HG02759 (cell line): ENCODE results near the gene ITGB1BP2.
"Not testable (repeated sequence)": the region's sequence is repeated elsewhere in the genome, so short reads cannot be mapped to it uniquely, and the experiment has no call there.

Experiments used
- ATAC-seq: cut with Tn5 transposase; IDR thresholded peaks from one replicate; pipeline ENCODE4 v1.9.1; 2021; ENCODE audit warnings: mild to moderate bottlenecking, moderate library complexity; ENCODE audit not compliant: unreplicated experiment

The ITGB1BP2 gene

DNA sequence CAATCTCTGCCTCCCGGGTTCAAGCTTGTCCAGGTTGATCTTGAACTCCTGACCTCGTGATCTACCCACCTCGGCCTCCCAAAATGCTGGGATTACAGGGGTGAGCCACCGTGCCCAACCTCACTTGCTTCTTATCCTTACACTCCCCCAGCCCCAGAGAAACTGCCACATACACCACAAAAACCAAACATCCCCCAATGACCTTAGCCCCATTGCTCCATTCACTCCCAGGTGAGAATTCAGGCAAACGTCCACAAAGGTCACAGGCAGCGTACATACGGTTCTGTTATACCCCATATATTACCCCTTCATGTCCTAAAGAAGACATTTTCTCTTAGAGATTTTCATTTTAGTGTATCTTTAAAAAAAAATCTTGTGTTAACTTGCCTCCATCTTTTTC lies 1.1 kb upstream of the ITGB1BP2 start:
- not testable (repeated sequence) for ATAC-seq

DNA sequence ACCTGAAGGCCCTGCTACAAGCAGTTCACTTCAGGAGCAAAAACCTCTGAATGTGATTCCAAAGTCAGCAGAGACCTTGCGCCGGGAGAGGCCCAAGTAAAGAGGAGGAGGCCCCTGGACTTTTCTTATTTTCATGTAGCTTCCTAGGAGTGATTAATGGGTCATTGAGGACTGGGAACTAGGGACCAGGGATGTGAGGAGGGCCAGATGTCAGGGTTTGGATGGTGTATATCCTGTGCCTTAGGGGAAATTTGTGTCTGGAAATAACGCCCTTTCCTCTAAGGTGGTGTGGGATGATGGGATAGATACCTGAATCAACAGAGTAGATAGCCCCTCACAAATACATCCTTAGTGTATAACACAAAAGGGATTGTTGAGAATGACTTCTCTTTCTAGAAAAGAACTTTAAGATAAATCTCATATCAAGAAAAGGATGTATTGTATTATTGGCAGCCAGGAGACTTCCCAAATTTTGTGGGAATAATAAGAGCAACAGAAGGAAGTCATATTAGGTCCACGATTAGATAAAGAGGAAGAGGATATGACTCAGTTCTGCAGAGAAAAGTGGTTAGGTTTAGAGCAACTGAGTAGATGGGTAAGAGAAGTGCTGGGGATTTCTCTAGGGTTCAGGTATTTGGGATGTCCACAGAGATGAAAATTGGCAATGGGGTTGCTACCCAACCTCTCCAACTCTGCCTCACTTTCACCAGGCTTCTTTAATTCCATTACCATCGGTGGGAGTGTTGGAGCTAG lies 1.1 kb downstream of the ITGB1BP2 start:
- no peak for ATAC-seq

- no peak for ATAC-seq
These were observed 3.0 kb downstream of the ITGB1BP2 start for GRCh38 chrX:71304561-71304960.

DNA sequence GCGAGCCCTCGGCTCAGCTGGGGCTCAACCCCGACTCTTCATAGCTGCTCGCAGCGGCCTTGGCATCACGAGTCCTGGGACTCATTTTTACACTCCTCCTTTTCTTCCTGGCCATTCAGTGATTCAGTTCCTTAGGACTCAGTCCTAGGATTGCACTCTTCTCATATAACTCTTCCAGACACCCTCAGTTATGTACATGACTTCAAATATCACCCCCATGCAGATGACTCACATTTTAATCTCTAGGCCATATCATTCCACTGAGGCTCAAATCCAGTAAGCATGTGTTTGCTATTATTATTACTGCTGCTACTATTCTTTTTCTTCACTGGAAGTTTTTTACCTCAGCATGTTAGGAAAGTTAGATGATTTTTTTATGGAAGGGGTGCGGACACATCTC lies 14.4 kb downstream of the ITGB1BP2 start:
- ATAC-seq, result no peak

DNA sequence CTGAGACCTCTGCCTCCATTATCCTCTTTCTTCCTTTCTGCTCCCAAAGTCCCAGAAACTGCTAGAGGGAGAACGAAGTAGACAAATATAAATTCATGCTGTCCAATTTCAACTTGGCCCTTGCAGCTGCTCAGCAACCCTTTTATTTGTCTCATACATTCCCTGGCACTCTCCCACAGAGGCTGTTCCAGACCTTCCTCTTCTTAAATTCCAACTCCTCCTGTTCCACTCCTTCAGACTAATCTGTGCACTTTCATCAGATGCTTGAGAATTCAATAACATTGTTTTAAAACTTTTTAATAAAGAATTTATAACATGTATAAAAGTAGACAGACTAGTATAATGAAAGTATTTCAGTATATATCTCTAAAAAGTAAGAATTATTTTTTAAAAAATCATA lies 15.4 kb downstream of the ITGB1BP2 start:
- not testable (repeated sequence) for ATAC-seq

- ATAC-seq, result no peak
These were observed 18.6 kb downstream of the ITGB1BP2 start for GRCh38 chrX:71320126-71320525.

DNA sequence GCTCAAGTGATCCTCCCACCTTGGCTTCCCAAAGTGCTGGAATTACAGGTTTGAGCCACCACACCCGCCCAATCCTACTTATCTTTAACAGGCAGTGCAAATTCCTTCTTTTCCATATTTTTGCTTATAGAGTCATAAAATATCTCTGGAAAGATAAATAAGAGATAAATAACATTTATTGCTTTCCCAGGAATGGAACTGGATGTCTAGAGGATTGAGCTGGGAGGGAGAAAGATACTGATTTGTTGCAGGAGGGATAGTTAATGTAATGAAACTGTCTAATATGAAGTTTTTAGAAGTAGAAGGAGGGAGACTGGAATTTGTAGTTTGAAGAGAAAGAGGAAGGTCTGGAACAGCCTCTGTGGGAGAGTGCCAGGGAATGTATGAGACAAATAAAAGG lies 20.2 kb downstream of the ITGB1BP2 start:
- no peak for ATAC-seq

- not testable (repeated sequence) for ATAC-seq
These were observed 22.9 kb downstream of the ITGB1BP2 start for GRCh38 chrX:71324452-71324851.

GRCh38 chrX:71326394-71326793 lies 24.8 kb downstream of the ITGB1BP2 start:
- no peak for ATAC-seq

DNA sequence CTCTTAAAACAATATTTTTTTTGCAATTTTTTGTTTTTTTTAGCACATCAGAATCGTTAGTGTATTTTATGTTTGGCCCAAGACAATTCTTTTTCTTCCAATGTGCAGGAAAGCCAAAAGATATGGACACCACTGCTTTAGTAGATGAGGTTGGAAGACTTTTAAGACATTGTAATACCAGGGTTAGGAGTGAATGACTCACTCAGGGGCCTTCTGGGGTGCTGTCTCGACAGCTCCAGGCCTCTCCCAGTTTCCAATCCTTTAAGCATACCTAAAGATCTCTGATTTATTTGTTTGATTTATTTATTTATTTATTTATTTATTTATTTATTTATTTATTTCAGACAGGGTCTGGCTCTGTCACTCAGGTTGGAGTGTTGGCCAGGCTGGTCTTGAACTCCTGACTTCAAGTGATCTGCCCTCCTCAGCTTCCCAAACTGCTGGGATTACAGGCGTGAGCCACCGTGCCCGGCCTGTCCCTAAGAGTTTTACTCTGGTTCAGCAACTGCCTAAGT lies 47.7 kb downstream of the ITGB1BP2 start:
- not testable (repeated sequence) for ATAC-seq

DNA sequence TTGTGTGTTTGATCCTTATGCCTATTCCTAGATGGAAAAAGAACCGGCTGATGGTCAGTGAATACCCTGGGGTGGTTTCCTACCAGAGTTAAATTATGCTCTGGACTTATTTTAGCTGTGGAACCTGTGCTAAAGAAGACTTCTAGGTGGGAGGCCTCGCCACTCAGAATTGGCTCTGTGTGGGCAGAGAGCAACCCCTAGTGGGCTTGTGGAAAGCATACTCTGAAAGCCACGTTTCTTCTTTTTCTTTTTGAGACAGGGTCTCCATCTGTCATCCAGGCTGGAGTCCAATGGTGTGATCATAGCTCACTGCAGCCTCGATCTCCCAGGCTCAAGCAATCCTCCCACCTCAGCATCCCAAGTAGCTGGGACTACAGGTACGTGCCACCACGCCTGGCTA lies 48.3 kb downstream of the ITGB1BP2 start:
- ATAC-seq, result not testable (repeated sequence)

DNA sequence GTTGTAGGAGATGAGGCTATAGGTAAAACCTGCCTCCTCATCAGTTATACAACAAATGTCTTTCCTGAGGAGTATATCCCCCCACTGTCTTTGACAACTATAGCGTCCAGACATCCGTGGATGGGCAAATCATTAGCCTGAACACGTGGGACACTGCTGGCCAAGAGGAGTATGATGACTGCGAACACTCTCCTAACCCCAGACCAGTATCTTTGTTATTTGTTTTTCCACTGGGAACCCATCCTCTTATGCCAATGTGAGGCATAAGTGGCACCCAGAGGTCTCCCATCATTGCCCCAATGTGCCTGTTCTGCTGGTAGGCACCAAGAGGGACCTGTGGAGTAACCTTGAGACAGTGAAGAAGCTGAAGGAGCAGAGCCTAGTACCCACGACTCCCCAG lies 50.9 kb downstream of the ITGB1BP2 start:
- not testable (repeated sequence) for ATAC-seq
